RWPE2 (cell line): ENCODE results near the gene RNPEP.

ENCODE experiments used
- ATAC-seq: fragments of 200-7000 bp; cut with Tn5 transposase; 3 replicates; pipeline ENCODE4 v1.9.1; 2021; ENCODE audit warnings: low read depth
- DNase-seq: peaks from one replicate; pipeline ENCODE4 v3.0.0-alpha.2; 2020; ENCODE audit warnings: low spot score
- H3K27ac ChIP-seq: fragments of 450-650 bp; 2 replicates; pipeline ENCODE4 v1.5.1; 2017; ENCODE audit warnings: mild to moderate bottlenecking; ENCODE audit not compliant: poor library complexity, severe bottlenecking
- H3K27me3 ChIP-seq: fragments of 250-450 bp; sonication (Bioruptor Pico); 2 replicates; pipeline ENCODE4 v1.5.1; 2021; ENCODE audit warnings: mild to moderate bottlenecking, moderate library complexity; ENCODE audit not compliant: insufficient read depth, poor library complexity, severe bottlenecking
- H3K36me3 ChIP-seq: fragments of 250-450 bp; sonication (Bioruptor Pico); 2 replicates; pipeline ENCODE4 v1.5.1; 2020; ENCODE audit warnings: low read depth, mild to moderate bottlenecking, moderate library complexity
- H3K4me1 ChIP-seq: fragments of 250-450 bp; sonication (Bioruptor Pico); 2 replicates; pipeline ENCODE4 v1.5.1; 2021; ENCODE audit warnings: mild to moderate bottlenecking, moderate library complexity; ENCODE audit not compliant: insufficient read depth, poor library complexity, severe bottlenecking
- H3K4me3 ChIP-seq: fragments of 250-450 bp; sonication (Bioruptor Pico); 2 replicates; pipeline ENCODE4 v1.5.1; 2021; ENCODE audit warnings: mild to moderate bottlenecking, moderate library complexity; ENCODE audit not compliant: severe bottlenecking
- H3K9me3 ChIP-seq: fragments of 250-450 bp; sonication (Bioruptor Pico); 2 replicates; pipeline ENCODE4 v1.5.1; 2021; ENCODE audit warnings: mild to moderate bottlenecking, moderate library complexity; ENCODE audit not compliant: severe bottlenecking
- CTCF ChIP-seq: fragments of 450-650 bp; IDR thresholded peaks from one replicate; pipeline ENCODE4 v1.5.1; 2017; ENCODE audit warnings: mild to moderate bottlenecking, moderate library complexity; ENCODE audit not compliant: poor library complexity, severe bottlenecking

RNPEP gene

GRCh38 chr1:201970334-201971159, 11.9 kb upstream of the RNPEP start:
- DNase-seq (no peak), ATAC-seq (no peak)
- no peak overlapping the region for H3K4me3 ChIP-seq
- no peaks in the 10 kb centered on the region for H3K9me3 ChIP-seq
- H3K4me1 ChIP-seq: no peaks in the 10 kb centered on the region
- no peak for TF ChIP-seq CTCF
- H3K36me3 ChIP-seq: peaks cover 51% of the 10 kb centered on the region
- no peak overlapping the region for H3K27ac ChIP-seq
- H3K27me3 ChIP-seq: no peaks in the 10 kb centered on the region

GRCh38 chr1:201982082-201982622, 296 bp upstream of the RNPEP start:
- no peaks in the 10 kb centered on the region for H3K27me3 ChIP-seq
- peak overlapping the region; percentile 93 for H3K4me3 ChIP-seq
- H3K4me1 ChIP-seq: peaks cover 7% of the 10 kb centered on the region
- DNase-seq (no peak), ATAC-seq (peak; percentile 1; the same call in 1 of the 3 replicates)
- no peaks in the 10 kb centered on the region for H3K9me3 ChIP-seq
- peak overlapping the region; percentile 63 for H3K27ac ChIP-seq
- H3K36me3 ChIP-seq: peaks cover 15% of the 10 kb centered on the region
- TF ChIP-seq CTCF: no peak

GRCh38 chr1:201983380-201983805, 945 bp downstream of the RNPEP start:
- DNase-seq (no peak), ATAC-seq (no peak)
- Histone ChIP-seq H3K27ac (peak overlapping the region; percentile 63), H3K4me1 (peaks cover 8% of the 10 kb centered on the region), H3K36me3 (peaks cover 19% of the 10 kb centered on the region), H3K4me3 (peak overlapping the region; percentile 93), H3K27me3 (no peaks in the 10 kb centered on the region), H3K9me3 (no peaks in the 10 kb centered on the region)
- TF ChIP-seq CTCF: no peak

GRCh38 chr1:201984446-201984845, 2.0 kb downstream of the RNPEP start:
- Histone ChIP-seq H3K27ac (no peak overlapping the region), H3K27me3 (no peaks in the 10 kb centered on the region), H3K9me3 (no peaks in the 10 kb centered on the region), H3K4me1 (peaks cover 8% of the 10 kb centered on the region), H3K4me3 (no peak overlapping the region), H3K36me3 (peaks cover 30% of the 10 kb centered on the region)
- ATAC-seq (no peak), DNase-seq (no peak)
- TF ChIP-seq CTCF: no peak

GRCh38 chr1:201985355-201985754, 2.9 kb downstream of the RNPEP start:
- no peak for DNase-seq
- no peaks in the 10 kb centered on the region for H3K27me3 ChIP-seq
- no peak overlapping the region for H3K27ac ChIP-seq
- H3K4me1 ChIP-seq: peaks cover 13% of the 10 kb centered on the region
- no peak for ATAC-seq
- TF ChIP-seq CTCF: no peak
- no peak overlapping the region for H3K4me3 ChIP-seq
- no peaks in the 10 kb centered on the region for H3K9me3 ChIP-seq
- peaks cover 39% of the 10 kb centered on the region for H3K36me3 ChIP-seq
